ENCODE results near the gene STATH.
"Not testable (repeated sequence)": the region's sequence is repeated elsewhere in the genome, so short reads cannot be mapped to it uniquely, and the experiment has no call there.

STATH gene, protein sequence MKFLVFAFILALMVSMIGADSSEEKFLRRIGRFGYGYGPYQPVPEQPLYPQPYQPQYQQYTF

DNA sequence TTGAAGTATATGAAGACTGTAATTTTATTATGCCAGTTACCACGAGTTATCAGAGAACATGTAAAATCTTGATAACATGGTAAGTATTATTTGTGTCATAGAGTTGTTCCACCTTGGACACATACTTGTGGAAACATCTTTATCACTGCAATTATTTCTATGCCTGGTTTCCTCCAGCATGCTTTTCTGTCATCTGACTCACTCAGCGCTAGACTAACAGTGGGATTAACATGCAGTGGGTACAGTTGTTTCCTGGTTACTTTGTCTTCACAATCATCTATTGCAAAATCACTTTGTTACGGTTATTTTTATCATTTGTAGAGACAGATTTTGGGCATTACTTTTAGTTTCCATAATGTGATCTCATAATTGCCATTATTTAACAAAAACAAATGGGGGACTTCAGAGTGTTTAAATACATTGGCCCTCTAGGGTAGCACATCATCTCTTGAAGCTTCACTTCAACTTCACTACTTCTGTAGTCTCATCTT lies at the start of gene STATH:
TSS of gene STATH (plus strand) at position 441 of the 491 bp plus-strand sequence. CDS start 2,472 bp downstream, outside the sequence.
- DNase-seq (ENCODE audit: low read depth), result no peak

GRCh38 chr4:69951602-69952001 lies 44.2 kb upstream of the STATH start:
- no peak for DNase-seq (ENCODE audit: low read depth)

DNA sequence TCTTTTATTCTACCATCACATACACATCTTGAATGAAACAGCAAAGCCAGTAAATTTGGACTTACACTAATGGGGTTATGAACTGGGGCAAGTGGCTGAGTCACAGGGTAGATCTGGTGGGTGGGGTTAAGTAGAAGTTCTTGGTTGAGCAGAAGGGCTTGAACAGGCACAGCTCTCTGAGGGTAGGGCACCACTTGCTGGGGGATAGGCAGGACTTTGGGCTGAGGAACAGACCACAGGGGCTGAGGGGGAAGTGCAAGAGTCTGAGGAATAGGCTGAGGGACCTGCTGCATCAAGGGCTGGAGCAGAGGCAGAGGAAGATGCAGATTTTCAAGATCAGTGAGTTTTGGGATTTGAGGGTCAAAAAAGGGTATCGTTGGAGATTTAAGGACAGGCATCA lies 38.6 kb upstream of the STATH start:
- no peak for DNase-seq (ENCODE audit: low read depth)

- DNase-seq (ENCODE audit: low read depth), result no peak
Measured at GRCh38 chr4:69965628-69966027, 30.1 kb upstream of the STATH start, which contains the start of gene CSN2. TSS of gene CSN2 (minus strand) at chr4:69965728. CDS start at chr4:69960995, 4,733 bp downstream.

- no peak for DNase-seq (ENCODE audit: low read depth)
Measured at GRCh38 chr4:69970071-69970470, 25.7 kb upstream of the STATH start.

GRCh38 chr4:69974631-69975030 lies 21.1 kb upstream of the STATH start:
- DNase-seq (ENCODE audit: low read depth), result no peak

DNA sequence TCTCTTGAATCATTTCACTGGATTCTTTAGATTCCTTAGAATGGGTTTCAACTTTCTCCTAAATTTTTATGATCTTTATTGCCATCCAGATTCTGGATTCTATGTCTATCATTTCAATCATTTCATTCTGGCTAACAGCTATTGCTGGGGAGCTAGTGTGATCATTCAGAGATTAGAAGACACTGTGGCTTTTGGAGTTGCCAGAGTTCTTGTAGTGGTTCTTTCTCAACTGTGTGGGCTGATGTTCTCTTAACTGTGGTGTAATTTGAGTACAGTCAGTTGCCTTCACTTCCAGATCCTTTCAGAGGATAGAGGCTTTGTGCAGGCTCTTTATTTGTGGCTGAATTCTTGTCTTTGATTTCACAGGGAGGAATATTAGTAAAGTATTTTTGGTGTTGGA lies 18.2 kb upstream of the STATH start:
- no peak for DNase-seq (ENCODE audit: low read depth)

GRCh38 chr4:69984030-69984443 lies 11.7 kb upstream of the STATH start:
- DNase-seq (ENCODE audit: low read depth), result peak; percentile 12

DNA sequence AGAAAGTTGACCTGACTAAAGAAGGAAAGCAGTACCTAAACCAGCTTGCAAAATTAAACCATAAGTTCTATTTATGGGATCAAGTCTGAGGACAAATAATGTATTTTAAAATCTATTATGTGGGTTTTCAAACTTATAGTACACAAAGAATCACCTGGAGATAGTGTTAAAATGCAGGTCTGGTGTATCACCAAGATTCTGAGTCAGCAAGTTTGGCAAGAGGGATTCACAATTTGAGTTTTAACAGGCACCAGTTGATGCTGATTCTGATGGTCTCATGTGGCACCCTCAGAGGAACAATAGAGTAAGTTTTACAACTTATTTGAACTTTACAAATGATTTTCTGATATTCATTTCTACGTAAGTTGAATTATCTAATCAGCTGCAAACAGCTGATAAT lies 9.1 kb upstream of the STATH start:
- DNase-seq (ENCODE audit: low read depth), result no peak

GRCh38 chr4:69991016-69991415 lies 4.8 kb upstream of the STATH start:
- DNase-seq (ENCODE audit: low read depth), result no peak

- DNase-seq (ENCODE audit: low read depth), result no peak
Measured at GRCh38 chr4:69994782-69995181, 984 bp upstream of the STATH start.

GRCh38 chr4:69999420-69999819 lies 3.7 kb downstream of the STATH start:
- DNase-seq (ENCODE audit: low read depth), result no peak

DNA sequence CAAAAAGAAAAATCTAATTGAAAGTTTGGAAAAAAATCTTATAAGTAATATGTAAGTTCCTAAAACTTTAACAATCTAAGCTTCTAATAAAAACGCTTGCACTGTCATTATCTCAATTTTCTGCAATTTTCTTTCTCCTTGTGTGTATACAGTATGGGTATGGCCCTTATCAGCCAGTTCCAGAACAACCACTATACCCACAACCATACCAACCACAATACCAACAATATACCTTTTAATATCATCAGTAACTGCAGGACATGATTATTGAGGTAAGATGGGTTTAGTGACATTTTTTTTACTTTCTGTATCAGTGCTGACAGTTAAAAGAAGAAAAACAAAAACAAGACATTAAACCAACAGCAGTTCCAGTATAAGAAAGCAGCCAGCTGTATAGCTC lies 4.9 kb downstream of the STATH start:
- no peak for DNase-seq (ENCODE audit: low read depth)

- no peak for DNase-seq (ENCODE audit: low read depth)
Measured at GRCh38 chr4:70002507-70002906, 6.7 kb downstream of the STATH start.

DNA sequence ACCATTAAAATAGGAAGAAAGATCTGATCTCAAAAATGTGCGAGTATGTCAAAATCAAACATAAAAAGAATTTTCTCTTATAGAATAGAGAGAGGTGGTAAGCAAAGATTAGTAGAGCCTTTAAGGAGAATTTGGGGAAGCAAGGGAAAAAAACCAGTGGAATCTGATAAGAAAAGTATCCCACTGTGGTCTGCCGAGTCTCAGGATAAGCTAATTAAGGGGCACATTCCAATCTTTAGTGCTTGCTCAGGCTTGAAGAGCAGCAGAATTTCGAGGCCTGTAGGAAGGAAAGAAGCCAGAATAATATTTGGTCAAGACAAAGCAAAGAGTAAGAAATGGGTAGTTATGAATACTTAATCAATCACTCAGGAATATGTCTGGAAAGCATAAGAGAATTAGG lies 13.0 kb downstream of the STATH start:
- no peak for DNase-seq (ENCODE audit: low read depth)

- DNase-seq (ENCODE audit: low read depth), result not testable (repeated sequence)
Measured at GRCh38 chr4:70019006-70019405, 23.2 kb downstream of the STATH start.

DNA sequence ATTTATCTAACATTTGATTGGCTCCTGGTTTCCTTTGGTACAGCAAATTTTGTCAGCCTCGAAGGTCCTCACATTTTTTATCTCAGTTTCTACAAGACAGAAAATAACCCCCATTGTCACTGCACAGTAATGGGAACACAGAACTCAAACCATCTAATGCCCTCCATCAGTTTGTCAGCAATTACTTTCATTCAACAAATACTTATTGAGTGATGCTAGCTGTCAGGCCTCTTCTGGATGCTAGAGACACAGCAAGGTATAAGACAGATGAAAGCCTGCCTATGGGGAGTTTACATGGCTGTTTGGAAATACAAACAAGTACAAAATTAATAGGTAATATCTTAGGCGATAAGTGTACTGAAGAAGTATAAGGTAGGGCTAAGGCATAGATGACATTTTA lies 27.5 kb downstream of the STATH start:
- DNase-seq (ENCODE audit: low read depth), result no peak

GRCh38 chr4:70027011-70027410 lies 31.2 kb downstream of the STATH start:
- no peak for DNase-seq (ENCODE audit: low read depth)

DNA sequence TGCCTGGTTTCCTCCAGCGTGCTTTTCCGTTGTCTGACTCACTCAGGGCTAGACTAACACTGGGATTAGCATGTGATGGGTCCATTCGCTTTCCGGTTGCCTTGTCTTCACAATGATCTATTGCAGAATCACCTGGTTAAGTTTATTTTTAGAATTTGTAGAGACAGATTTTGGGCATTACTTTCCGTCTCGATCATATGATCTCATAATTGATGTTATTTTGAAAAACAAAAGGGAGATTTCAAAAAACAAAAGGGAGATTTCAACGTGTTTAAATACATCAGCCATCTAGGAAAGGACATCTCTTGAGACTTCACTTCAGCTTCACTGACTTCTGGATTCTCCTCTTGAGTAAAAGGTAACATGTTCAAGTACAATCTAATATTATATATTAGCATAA lies 32.4 kb downstream of the STATH start, which contains the start of gene HTN3:
TSS of gene HTN3 (plus strand) at position 301 of the 400 bp plus-strand sequence. CDS start 2,282 bp downstream, outside the sequence.
- DNase-seq (ENCODE audit: low read depth), result not testable (repeated sequence)

GRCh38 chr4:70037559-70037958 lies 41.8 kb downstream of the STATH start:
- DNase-seq (ENCODE audit: low read depth), result not testable (repeated sequence)

GRCh38 chr4:70039928-70040327 lies 44.2 kb downstream of the STATH start:
- not testable (repeated sequence) for DNase-seq (ENCODE audit: low read depth)

- DNase-seq (ENCODE audit: low read depth), result no peak
Measured at GRCh38 chr4:70041652-70042286, 46.0 kb downstream of the STATH start.

DNA sequence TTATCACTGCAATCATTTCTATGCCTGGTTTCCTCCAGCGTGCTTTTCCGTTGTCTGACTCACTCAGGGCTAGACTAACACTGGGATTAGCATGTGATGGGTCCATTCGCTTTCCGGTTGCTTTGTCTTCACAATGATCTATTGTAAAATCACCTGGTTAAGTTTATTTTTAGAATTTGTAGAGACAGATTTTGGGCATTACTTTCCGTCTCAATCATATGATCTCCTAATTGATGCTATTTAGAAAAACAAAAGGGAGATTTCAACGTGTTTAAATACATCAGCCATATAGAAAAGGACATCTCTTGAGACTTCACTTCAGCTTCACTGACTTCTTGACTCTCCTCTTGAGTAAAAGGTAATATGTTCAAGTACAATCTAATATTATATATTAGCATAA lies 54.4 kb downstream of the STATH start, which contains the start of gene HTN1:
TSS of gene HTN1 (plus strand) at position 301 of the 400 bp plus-strand sequence. CDS start 2,639 bp downstream, outside the sequence.
- DNase-seq (ENCODE audit: low read depth), result not testable (repeated sequence)
